Astrocyte of the cerebellum (primary cell): ENCODE data around the gene PHKB.

Source experiments
- DNase-seq: peaks from one replicate; pipeline ENCODE4 v3.0.0-alpha.2; 2011; ENCODE audit warnings: low read depth
- H3K4me3 ChIP-seq: 2 replicates; pipeline ENCODE4 v1.5.1; 2011; ENCODE audit warnings: mild to moderate bottlenecking, low read depth, low read length, moderate library complexity
- in situ Hi-C: cut with HindIII; loops from 2 replicates; pipeline ENCODE4 v1.10.0; 2017; ENCODE audit warnings: low sequenced_read_pairs
- TF ChIP-seq, protein P1 (sequence below): IDR thresholded peaks from 2 replicates; pipeline ENCODE4 v1.5.1; 2012; ENCODE audit warnings: low read length, low read depth, moderate library complexity, mild to moderate bottlenecking; ENCODE audit errors: missing control alignments

Gene PHKB

DNA sequence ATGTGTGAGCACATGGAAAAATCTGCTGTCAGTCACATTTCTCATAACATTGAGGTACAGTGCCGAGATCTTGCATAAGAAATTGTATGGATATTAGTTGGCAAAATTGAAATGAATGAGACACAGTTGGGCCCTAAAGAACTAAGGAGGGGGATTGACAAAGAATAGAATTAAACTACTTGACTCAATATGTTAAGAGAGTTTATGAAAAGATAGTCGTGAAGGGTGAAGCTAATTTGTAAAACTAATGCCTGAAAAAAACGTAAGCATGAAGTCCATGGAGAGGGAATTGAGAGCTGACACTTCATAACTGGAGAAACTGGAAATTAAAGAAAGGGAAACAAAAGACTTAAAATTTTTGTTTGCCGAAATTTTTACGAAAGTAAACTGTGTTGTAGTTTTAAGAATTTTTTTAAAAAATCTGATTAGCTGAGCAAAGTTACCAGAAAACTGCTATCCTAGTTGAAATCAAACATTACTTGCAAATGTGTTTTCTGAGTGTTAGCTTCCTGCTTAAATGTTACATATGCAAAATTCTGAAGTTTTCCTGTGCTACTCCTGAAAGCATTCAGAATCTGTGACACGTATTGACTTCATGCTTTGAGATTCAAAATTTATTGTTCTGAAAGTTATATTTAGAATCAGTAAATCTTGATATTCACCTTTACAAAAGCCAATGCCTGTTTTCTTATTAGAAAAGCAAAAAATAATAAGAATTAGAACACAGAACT, 239.9 kb downstream of the PHKB start:
- H3K4me3 ChIP-seq, result no peak overlapping the region
- in situ Hi-C loops, result no loop called here
- TF ChIP-seq, protein P1, sequence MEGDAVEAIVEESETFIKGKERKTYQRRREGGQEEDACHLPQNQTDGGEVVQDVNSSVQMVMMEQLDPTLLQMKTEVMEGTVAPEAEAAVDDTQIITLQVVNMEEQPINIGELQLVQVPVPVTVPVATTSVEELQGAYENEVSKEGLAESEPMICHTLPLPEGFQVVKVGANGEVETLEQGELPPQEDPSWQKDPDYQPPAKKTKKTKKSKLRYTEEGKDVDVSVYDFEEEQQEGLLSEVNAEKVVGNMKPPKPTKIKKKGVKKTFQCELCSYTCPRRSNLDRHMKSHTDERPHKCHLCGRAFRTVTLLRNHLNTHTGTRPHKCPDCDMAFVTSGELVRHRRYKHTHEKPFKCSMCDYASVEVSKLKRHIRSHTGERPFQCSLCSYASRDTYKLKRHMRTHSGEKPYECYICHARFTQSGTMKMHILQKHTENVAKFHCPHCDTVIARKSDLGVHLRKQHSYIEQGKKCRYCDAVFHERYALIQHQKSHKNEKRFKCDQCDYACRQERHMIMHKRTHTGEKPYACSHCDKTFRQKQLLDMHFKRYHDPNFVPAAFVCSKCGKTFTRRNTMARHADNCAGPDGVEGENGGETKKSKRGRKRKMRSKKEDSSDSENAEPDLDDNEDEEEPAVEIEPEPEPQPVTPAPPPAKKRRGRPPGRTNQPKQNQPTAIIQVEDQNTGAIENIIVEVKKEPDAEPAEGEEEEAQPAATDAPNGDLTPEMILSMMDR, result no peak
- DNase-seq, result no peak

DNA sequence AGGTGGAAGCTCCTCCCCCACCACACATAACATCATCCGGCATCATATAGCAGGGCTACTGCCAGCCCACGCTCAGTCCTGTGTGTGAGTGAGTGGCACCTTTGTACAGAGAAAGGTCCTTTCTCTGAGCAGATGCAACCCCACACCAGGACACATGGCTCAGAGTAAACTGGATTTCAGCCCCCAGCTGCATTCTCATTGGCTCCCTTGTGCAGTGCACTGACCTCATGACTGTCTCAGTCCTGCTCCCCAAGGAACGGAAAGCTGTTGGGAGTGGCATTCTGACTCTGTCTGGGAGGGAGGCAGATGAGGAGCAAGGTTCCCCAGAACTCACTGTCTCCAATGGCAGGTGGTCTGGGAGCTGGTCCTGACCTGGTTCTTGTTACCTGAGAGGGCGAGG, 244.1 kb downstream of the PHKB start:
- DNase-seq, result no peak
- H3K4me3 ChIP-seq, result no peak overlapping the region
- TF ChIP-seq, protein P1, result no peak
- in situ Hi-C loops, result no loop called here

DNA sequence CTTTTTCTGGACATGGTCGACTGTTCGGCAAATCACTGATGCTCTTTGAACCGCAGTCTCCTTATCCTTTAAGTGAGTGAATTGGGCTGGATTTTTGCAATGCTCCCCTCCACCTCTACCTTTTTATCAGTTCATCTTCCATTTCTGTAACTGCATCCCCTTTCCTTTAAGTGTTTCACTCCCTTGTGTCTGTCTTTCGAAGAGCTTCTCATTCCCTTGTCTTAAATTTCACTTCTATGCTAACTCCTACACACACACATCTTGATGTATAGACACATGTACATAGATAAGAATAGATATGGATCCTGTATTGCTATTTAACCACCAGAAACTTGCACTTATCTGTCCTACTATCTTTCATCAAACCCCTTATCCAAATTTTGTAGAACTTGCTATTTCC, 250.7 kb downstream of the PHKB start:
- no peak for DNase-seq
- TF ChIP-seq, protein P1, result no peak
- no peak overlapping the region for H3K4me3 ChIP-seq
- in situ Hi-C loops, result no loop called here

DNA sequence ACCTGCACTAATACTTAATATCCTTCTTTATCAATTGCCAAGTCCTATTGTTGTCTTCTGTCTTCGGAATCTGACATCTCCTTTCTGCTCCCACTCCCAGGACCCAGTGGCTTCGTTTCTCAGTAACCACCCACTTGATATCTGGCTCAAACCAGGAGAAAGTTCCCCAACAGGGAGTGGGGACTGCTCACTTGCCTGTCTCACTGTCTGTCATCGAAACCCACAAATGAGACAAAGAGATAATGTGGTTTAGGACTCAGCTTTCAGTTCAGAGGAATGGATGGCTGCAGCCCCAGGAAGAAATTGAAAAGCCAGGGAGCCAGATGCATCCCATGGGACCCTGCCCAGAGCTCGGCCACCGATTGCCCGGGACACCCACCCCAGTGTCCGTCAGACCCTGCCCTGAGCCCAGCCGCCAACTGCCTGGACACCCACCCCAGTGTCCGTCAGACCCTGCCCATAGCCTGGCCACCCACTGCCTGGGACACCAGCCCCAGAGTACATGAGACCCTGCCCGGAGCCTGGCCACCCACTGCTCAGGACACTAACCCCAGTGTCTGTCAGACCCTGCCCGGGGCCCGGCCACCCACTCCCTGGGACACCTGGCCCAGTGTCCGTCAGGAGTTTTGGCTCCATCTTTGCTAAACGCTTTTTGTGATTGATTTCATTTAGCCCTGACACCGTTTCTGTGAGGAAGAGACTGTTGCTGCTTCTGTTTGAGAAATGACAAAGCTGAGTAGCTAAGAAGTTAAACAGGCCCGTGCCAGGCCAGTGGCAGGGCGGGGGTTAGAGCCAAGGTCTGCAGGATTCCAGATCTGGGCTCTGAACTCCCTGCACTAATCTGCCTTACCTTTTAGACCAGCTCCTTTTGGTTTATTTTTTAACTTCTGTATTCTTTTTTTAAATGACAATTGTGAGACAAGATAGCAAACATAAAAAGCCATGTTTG, 251.4 kb downstream of the PHKB start:
- in situ Hi-C loops, result no loop called here
- TF ChIP-seq, protein P1, result no peak
- DNase-seq, result no peak
- no peak overlapping the region for H3K4me3 ChIP-seq

DNA sequence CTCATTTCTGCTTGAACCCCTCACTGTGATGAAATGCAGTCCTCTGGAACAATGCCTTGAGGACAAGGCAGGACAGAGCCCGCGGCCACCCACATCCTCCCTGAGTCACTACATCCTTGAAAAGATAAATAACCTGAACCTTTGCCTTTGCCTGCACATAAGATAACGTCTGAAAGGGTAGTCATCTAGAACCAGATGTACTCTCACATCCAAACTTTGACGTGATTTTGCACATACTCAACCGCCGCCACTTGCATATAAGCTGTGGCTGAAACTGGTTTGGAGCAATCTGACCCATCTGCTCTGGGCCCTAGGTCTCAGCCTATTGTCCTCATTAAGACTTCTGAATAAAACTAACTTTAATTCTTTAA, 252.1 kb downstream of the PHKB start:
- TF ChIP-seq, protein P1, result no peak
- in situ Hi-C loops, result no loop called here
- peak; percentile 22 for DNase-seq
- H3K4me3 ChIP-seq, result no peak overlapping the region

DNA sequence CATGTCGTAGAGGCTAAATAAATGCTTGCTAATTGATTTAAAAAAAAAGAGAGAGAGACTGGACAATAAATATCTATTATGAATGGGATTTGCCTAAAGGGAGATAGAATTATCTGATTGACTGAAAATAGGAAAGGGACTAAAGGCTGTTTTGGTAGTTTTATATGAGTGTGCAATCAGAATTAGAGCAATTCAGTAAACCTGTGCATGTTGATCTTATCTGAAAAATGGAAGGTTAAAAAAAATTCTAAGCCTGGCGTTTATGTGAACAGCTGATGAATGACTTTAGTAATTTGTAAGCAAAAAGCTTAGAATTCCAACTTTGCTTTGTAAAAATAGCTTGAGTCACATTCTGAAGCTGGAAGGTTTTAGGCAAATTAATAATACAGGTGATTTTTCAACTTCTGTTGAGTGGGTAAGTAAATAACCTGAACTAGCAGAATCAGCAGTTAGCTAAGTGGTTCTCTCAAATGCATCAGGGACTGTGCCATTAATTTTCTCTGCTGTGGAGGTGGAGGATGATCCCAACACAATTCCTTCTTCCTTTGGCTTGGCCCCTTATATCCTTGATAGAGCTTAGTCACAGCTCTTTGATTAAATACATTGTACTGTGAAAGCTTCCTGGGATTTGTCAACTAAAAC, 254.4 kb downstream of the PHKB start:
- H3K4me3 ChIP-seq, result no peak overlapping the region
- in situ Hi-C loops, result no loop called here
- DNase-seq, result no peak
- TF ChIP-seq, protein P1, result no peak
